Skeletal muscle tissue (tissue), 4 donors: Measurements from ENCODE around the gene ABCA3. TPM values are rescaled to one million over a fixed set of nuclear protein-coding genes. Genes with fewer than 3 reads are reported as not detected.
"Not testable (repeated sequence)": the region's sequence is repeated elsewhere in the genome, so short reads cannot be mapped to it uniquely, and the experiment has no call there.

Experiments
- H3K27ac ChIP-seq: one replicate; pipeline ENCODE4 v1.7.0; 2013; ENCODE audit warnings: mild to moderate bottlenecking, low read depth, low read length, inconsistent platforms
- H3K27me3 ChIP-seq, 3 donors: one replicate each; pipeline ENCODE4 v1.7.0; 2013; ENCODE audit warnings: low read length in 3 of 3; ENCODE audit not compliant: control insufficient read depth in 3 of 3, insufficient read depth in 3 of 3
- H3K36me3 ChIP-seq, 3 donors: one replicate each; pipeline ENCODE4 v1.7.0; 2013; ENCODE audit warnings: low read length in 3 of 3; ENCODE audit not compliant: control insufficient read depth in 3 of 3, insufficient read depth in 3 of 3
- H3K4me1 ChIP-seq, 3 donors: one replicate each; pipeline ENCODE4 v1.7.0; 2013; ENCODE audit warnings: low read length in 3 of 3, mild to moderate bottlenecking in 3 of 3; ENCODE audit not compliant: control insufficient read depth in 3 of 3, insufficient read depth in 3 of 3
- H3K4me3 ChIP-seq, 3 donors: one replicate each; pipeline ENCODE4 v1.7.0; 2013; ENCODE audit warnings: low read length in 3 of 3
- H3K9ac ChIP-seq, 3 donors: one replicate each; pipeline ENCODE4 v1.7.0; 2013; ENCODE audit warnings: low read length in 3 of 3, mild to moderate bottlenecking in 3 of 3, moderate library complexity in 2 of 3, low read depth in 1 of 3
- H3K9me3 ChIP-seq, 3 donors: one replicate each; pipeline ENCODE4 v1.7.0; 2013; ENCODE audit warnings: low read length in 3 of 3; ENCODE audit not compliant: control insufficient read depth in 3 of 3
- total RNA-seq: library from RNA; depleted of rRNA; stranded (reverse); fragments of >200 nt; gene quantifications from one replicate; pipeline ENCODE4 v1.2.3, GENCODE V29; 2014
- donor health status: Osteomylitis.

ABCA3 gene
- total RNA-seq, 1 donor from 2014 or later: 8.4 TPM

GRCh38 chr16:2275476-2276367 lies 64.8 kb downstream of the ABCA3 start:
- Histone ChIP-seq H3K4me1 (peaks cover 11 to 24% (median 15%) of the 10 kb centered on the region in 3 donors), H3K9me3 (no peaks in the 10 kb centered on the region), H3K27ac (no peak overlapping the region), H3K9ac (peak overlapping the region in 1 of 3 donors; percentile 40), H3K4me3 (no peak overlapping the region), H3K27me3 (no peaks in the 10 kb centered on the region), H3K36me3 (peaks cover 4 to 18% (median 8%) of the 10 kb centered on the region in 3 donors)

DNA sequence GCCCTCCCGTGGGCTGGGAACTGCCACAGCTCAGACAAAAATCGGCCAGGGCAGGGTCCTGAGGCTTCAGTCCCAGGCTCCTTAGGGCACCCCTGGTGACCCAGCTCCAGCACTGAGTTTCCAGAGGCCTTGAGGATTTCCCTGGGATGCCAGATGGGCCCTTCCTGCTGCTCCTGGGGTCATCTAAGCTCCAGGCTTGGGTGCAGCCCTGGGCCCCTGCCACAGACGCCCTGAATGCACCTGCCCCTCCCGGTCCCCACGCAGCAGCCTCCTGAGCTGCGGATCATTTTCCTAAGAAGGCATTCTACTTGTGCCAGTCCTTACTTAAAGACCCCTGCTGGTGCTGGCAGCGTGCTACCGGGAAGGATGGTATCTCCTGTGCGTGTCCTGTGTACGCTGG lies 66.6 kb downstream of the ABCA3 start:
- Histone ChIP-seq H3K4me1 (peaks cover 22 to 40% (median 31%) of the 10 kb centered on the region in 3 donors), H3K36me3 (peaks cover 0 to 10% (median 0%) of the 10 kb centered on the region in 3 donors), H3K27me3 (no peaks in the 10 kb centered on the region), H3K27ac (no peak overlapping the region), H3K4me3 (no peak overlapping the region), H3K9me3 (no peaks in the 10 kb centered on the region), H3K9ac (peak overlapping the region in 1 of 3 donors; percentile 8)

DNA sequence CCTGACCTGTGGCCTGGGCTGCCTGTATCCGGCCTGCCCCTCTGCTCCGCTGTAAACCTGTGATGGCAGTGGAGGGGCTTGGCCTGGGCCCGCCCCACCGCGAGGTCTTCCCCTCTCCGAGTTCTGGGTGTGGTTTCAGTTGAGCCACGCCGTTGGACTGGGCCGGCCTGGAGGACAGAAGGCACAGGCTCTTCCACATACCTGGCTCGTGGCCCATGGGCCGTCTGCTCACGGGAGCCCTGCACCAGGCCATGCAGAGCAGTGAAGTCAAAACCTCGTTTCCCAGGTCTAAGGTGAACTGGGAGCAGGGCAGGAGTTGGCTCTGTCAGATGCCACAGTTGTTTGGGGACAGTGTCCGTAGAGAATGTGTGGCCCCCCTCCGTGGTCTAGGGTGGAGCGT lies 67.0 kb downstream of the ABCA3 start:
- H3K27me3 ChIP-seq: no peaks in the 10 kb centered on the region
- no peak overlapping the region for H3K4me3 ChIP-seq
- H3K9me3 ChIP-seq: no peaks in the 10 kb centered on the region
- peaks cover 24 to 45% (median 32%) of the 10 kb centered on the region in 3 donors for H3K4me1 ChIP-seq
- no peak overlapping the region for H3K27ac ChIP-seq
- H3K36me3 ChIP-seq: peaks cover 0 to 7% (median 0%) of the 10 kb centered on the region in 3 donors
- peak overlapping the region in 1 of 3 donors; percentile 25 for H3K9ac ChIP-seq

- peaks cover 0 to 3% (median 0%) of the 10 kb centered on the region in 3 donors for H3K36me3 ChIP-seq
- no peaks in the 10 kb centered on the region for H3K27me3 ChIP-seq
- peaks cover 25 to 52% (median 35%) of the 10 kb centered on the region in 3 donors for H3K4me1 ChIP-seq
- H3K4me3 ChIP-seq: no peak overlapping the region
- H3K9ac ChIP-seq: no peak overlapping the region
- H3K27ac ChIP-seq: no peak overlapping the region
- H3K9me3 ChIP-seq: no peaks in the 10 kb centered on the region
Measured at GRCh38 chr16:2271848-2272461, 68.6 kb downstream of the ABCA3 start.

- Histone ChIP-seq H3K4me1 (peaks cover 22 to 48% (median 33%) of the 10 kb centered on the region in 3 donors), H3K9me3 (no peaks in the 10 kb centered on the region), H3K36me3 (peaks cover 0 to under 1% (median 0%) of the 10 kb centered on the region in 3 donors), H3K9ac (peak overlapping the region in 1 of 3 donors; percentile 40), H3K4me3 (no peak overlapping the region), H3K27me3 (no peaks in the 10 kb centered on the region), H3K27ac (no peak overlapping the region)
Measured at GRCh38 chr16:2270588-2271470, 69.7 kb downstream of the ABCA3 start.

DNA sequence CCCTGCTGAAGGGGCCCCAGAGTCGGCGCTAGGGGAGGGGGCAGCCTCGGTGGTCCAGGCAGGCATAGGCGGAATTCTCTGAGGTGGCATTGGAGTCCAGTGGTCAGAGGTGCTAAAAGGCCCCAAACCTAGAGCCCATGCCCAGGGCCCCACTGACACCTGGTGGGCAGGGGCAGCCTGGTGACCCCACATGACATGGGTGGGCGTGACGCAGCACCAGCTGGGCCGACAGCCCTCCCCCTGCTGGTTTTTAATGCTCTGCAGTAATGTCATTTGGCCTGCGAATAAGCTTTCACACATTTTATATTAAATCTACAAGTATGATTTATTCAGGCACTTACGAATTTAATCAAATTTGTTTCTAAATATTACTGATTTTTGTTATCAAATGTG lies 70.5 kb downstream of the ABCA3 start:
- H3K4me1 ChIP-seq: peaks cover 22 to 45% (median 30%) of the 10 kb centered on the region in 3 donors
- peak overlapping the region; percentile 10 to 97 (median 84) for H3K9ac ChIP-seq
- H3K4me3 ChIP-seq: no peak overlapping the region
- H3K9me3 ChIP-seq: no peaks in the 10 kb centered on the region
- H3K36me3 ChIP-seq: no peaks in the 10 kb centered on the region
- no peak overlapping the region for H3K27ac ChIP-seq
- no peaks in the 10 kb centered on the region for H3K27me3 ChIP-seq

DNA sequence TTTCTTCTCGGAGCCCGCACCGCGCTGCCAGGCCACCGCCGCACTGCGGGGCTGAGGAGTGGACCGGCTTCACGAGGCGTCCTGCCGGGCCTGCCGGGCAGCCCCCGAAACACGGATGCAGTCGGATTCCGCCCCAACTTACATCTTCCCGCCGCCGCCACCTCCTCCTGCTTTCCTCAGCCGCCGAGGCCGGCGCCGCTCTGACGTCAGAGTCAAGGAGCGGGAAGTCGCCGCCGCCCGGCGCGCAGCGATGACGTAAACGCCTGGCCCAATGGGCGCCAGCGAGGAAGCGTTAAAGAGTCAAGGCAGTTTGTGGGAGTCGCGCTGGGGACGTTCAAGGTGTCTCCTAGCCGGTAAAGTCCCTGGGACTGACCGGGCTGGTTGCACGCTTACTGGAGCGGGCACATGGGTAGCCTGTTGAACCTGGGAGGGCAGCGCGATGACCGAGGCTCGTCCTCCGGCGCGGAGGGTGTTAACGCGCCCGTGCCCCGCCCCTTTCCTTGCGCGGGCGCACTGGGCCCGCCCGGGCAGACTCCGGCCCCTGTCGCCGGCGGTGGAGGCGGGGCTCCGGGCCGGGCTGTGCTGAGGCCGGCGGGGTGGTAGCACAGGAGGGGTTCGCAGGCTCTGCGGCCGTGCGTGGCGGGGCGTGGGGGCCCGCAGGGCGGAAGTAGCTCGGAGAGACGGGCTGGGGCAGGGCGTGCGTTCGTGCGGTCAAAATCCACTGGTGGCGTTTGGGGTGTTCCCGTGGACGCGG lies 72.4 kb downstream of the ABCA3 start, which contains the start of gene RNPS1:
RNPS1 (minus strand) TSS at position 214 of the 754 bp plus-strand sequence. CDS start 3,483 bp downstream, outside the sequence.
- Histone ChIP-seq H3K27ac (peak within 1 kb of the TSS; percentile 95), H3K27me3 (no peaks in the 10 kb centered on the region), H3K36me3 (peaks cover 9 to 14% (median 11%) of the 10 kb centered on the region in 3 donors), H3K9ac (peak within 1 kb of the TSS; percentile 84 to 98 (median 97)), H3K4me1 (peaks cover 22 to 45% (median 36%) of the 10 kb centered on the region in 3 donors), H3K9me3 (no peaks in the 10 kb centered on the region), H3K4me3 (peak within 1 kb of the TSS; percentile 91 to 98 (median 96))

DNA sequence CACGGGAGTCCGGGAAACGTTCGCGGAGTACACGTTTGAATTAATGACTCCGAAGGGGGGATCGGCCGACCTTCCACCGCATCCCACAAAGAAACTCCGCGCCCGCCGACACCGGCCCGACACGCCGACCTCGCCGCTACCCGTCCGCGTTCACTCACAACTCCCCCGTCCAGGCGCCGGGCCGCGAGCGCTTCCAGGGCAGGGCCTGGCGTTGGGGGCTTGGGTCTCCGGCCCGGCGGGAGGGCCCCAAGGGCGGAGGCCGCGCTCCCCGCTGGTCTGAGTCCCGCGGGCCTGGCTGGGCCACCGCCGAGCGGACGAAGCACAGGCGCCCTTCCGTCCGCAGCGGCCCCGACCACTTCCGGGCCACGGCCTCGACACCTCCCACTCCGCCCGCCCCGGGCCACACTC lies 73.0 kb downstream of the ABCA3 start:
- Histone ChIP-seq H3K4me1 (peaks cover 22 to 44% (median 36%) of the 10 kb centered on the region in 3 donors), H3K4me3 (peak overlapping the region; percentile 91 to 98 (median 96)), H3K27ac (peak overlapping the region; percentile 95), H3K36me3 (peaks cover 15 to 19% (median 16%) of the 10 kb centered on the region in 3 donors), H3K9ac (peak overlapping the region; percentile 84 to 98 (median 97))
- H3K27me3 ChIP-seq, H3K9me3 ChIP-seq: not testable (repeated sequence)

GRCh38 chr16:2266887-2267286 lies 73.6 kb downstream of the ABCA3 start:
- Histone ChIP-seq H3K9ac (peak overlapping the region; percentile 76 to 97 (median 84)), H3K36me3 (peaks cover 21 to 26% (median 23%) of the 10 kb centered on the region in 3 donors), H3K4me1 (peaks cover 22 to 38% (median 36%) of the 10 kb centered on the region in 3 donors), H3K27ac (peak overlapping the region; percentile 95), H3K4me3 (peak overlapping the region; percentile 63 to 98 (median 91))
- not testable (repeated sequence) for H3K9me3 ChIP-seq, H3K27me3 ChIP-seq
